ENCODE measurements around the gene UFD1. TPM values are rescaled to one million over a fixed set of nuclear protein-coding genes. Genes with fewer than 3 reads are reported as not detected.

UFD1 gene, protein sequence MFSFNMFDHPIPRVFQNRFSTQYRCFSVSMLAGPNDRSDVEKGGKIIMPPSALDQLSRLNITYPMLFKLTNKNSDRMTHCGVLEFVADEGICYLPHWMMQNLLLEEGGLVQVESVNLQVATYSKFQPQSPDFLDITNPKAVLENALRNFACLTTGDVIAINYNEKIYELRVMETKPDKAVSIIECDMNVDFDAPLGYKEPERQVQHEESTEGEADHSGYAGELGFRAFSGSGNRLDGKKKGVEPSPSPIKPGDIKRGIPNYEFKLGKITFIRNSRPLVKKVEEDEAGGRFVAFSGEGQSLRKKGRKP
- total RNA-seq: 48.2 and 48.3 TPM in 2 replicates

DNA sequence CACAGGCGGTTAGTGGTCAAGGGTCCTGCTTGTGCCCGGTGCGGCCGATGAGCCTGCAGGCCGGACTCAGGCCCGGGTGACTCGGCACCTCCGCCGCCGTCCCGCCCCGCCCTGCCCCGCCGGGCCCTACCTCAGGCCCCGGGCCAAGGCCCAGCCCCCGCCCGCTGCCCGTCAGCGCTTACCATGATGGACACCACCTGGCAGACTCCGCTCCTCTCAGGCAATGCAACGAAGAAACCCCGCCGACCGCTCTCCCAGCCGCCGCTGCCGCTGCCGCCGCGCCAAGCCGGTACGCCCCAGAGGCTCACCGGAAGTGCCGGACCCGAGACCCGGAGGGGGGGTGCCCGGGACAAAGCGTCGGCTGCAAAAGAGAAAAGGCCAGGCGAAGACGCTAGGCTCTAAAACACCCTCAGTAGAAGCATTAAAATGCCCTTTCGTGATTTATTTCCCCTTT, at the start of gene UFD1:
UFD1 (minus strand) TSS at position 293 of the 454 bp plus-strand sequence; CDS start at position 185, 108 bp downstream.

DNA sequence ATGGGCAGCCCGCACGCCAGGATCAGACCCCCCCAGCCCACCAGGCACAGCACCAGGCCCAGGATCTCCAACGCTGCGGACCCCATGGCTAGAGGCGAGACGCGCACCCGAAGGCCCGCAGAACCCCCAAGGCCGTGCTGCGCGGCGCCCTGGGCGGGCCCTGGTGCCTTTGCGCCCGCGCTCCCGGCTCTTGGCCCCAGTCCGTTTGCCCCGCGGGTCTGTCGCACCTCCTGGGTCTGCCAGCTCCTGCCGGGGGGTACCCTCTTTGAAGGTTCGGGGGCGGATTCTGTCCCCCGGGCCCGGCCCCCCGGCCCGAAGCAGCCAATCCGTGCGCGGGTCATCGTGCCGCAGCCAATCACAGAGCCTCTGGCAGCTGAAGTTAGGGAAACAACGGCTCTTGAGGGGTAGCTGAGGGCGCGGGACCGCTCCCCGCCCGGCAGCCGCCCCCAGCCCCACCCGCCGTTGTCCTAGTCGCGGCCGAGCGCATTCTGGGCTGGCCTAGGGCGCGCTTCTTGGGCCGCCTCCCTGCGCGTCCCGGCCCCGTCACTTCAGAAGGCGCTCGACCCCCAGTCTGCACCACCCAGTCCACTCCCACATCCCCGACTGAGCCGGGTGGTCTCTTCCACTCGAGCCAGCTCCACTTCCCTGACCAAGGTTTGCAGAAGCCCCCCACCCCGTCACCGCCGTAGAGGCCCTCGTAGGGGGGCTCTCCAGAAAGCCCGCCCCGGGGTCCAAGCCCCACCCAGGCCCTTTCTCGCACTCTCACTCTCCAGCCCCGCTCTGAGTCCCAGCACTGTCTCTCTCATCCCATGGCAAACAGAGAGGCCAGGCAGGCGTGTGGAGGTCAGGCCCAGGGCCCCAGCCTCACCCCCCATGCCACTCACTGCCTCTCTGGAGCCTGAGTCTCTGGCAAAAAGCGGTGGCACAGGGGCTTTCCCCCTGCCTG, 45.5 kb upstream of the UFD1 start, which contains the start of gene CLDN5:
CLDN5 (minus strand) TSS at position 241 of the 946 bp plus-strand sequence; CDS start at position 86, 155 bp downstream.

DNA sequence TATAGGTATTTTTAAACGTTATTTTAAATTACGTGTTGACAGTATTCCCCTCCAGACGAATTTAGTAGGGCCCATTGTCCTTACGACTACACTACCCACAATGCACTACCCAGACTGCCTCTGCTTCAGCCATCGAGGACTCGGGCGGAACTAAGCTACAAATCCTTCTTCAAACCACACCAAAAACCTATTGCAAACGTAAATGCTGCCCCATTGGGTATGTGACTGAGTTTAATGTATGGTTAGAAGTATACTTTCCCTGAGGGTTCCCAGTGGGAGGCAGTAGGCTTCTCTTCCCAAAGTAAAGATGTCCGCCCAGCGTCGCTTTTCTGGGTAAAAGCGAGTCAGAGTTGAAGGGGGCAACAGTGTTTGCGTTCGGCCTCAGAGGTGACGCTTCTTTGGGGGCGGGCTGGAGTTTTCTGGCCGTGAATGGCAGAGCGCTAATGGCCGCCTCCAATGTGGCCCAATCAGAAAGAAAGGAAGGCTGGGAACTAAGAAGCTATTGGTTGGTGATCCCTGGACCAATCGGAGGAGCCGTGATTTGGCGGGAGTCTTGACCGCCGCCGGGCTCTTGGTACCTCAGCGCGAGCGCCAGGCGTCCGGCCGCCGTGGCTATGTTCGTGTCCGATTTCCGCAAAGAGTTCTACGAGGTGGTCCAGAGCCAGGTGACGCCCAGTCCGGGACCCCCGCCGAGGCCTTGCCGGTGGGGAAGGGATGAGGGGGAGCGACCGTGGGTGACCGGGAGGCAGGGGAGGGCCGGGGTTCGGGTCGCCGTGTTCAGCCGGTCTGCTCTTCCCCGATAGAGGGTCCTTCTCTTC, 571 bp upstream of the UFD1 start, which contains the start of gene CDC45:
CDC45 (plus strand) TSS at position 566 of the 818 bp plus-strand sequence; CDS start at position 615, 49 bp downstream.

DNA sequence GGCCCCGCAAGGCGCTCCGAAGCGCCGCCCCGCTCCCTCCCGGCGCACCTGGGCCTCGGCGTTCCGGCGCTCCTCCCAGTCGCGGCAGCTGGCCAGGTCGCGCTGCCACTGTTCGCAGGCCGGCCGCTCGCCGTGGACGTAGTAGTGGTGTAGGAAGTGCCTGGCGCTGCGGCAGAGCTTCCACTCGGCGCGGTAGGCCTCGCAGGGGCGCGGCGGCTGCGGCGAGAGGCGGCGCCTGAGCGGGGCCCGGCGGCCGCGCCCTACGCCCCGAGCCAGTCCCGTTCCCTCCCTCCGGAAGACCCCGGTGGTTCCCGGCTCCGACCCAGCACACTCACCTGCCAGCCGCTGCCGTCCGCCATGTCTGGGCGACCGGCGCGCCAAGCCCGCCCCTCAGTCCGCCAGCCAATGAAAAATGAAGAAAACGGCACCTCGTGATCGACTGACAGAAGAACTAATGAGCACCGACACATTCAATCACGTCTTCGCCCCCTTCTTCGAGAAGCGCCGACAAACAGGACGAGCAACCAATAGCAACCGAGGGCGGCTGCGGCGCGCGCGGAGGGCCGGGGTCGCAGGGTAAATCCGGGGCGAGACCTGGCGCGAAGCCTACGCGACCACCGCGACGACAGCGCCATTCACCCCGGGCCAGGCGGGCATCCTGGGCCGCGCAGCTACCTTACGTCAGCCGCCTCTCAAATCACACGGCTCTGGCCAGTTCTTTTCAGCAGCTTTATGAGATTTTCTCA, 31.5 kb downstream of the UFD1 start, which contains the start of gene C22orf39:
C22orf39 (minus strand) TSS at position 382 of the 746 bp plus-strand sequence; CDS start at position 359, 23 bp downstream.

DNA sequence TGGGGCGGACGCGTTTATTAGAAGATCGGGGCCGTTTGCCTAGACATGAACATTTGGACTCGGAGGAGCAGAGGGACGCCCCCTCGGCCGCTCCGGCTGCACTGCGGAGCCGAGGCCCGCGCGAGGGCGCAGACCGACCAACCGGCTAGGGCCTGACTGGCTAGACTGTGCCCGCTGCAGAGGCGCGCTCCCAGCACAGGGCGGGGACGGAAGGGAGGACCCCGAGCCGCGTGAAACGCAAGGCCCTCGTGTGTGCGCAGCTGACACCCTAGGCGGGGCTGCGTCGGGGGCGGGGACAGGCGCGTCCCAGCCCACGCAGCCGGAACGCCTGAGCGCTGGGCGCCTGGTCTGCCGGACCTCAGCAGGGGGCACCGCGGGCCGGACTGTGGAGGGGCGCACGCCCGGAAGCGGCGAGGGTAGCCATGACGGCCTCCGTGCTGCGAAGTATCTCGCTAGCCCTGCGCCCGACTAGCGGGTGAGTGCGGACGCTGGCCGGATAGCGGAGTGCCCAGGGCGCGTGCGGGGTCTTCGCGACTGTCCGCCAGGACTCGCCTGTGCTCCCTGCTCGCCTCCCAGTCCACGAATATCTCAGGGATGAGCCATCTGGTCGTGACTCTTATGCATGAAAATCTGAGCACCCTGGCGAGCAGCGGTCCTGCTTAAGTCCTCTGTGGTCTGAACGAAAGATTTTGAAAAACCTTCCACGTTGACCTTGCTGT, 46.7 kb downstream of the UFD1 start, which contains the start of gene MRPL40:
MRPL40 (plus strand) TSS at position 413 of the 719 bp plus-strand sequence; CDS start at position 423, 10 bp downstream.

DNA sequence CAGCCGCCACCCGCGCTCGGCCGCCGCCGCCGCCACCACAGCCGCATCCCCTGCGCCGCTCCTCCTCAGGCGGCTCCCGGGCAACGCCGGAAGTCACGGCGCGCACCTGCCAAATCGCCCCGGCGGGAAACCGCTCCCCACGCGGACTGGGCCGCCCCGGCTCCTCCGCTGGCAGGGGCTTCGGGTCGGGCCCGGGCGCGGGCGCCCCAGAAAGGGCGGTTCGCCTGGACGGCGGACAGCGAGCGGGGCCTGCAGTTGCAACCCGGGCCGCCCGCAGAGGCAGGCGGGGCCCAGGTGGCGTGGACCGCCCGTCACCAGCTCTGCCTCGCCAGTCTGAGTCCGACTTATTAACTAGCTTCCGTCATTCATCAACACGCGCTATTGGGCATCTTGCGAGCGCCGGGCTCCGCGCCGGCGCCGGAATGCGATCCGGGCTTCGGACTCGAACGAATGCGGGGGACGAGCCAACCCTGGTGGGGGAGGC, 47.3 kb downstream of the UFD1 start, which contains the start of gene HIRA:
HIRA (minus strand) TSS at position 85 of the 484 bp plus-strand sequence. CDS start 257 bp downstream, outside the sequence.

Other genes starting within 250 kb of the UFD1 start
- gene CLTCL1, start 187.5 kb downstream of the UFD1 start, total RNA-seq: 7.3 and 8.4 TPM in 2 replicates
- 16.6 and 16.7 TPM in 2 replicates for gene HIRA, start 47.5 kb downstream of the UFD1 start, total RNA-seq
- gene MRPL40, start 46.6 kb downstream of the UFD1 start, total RNA-seq: 35.8 and 48.9 TPM in 2 replicates
- 17.3 and 26.3 TPM in 2 replicates for gene C22orf39, start 31.5 kb downstream of the UFD1 start, total RNA-seq
- 1.1 and 2.0 TPM in 2 replicates for gene CDC45, start 727 bp upstream of the UFD1 start, total RNA-seq
- gene CLDN5, start 45.2 kb upstream of the UFD1 start, total RNA-seq: 0.43 and 0.63 TPM in 2 replicates
- 16.9 and 51.3 TPM in 2 replicates for gene SEPTIN5, start 235.3 kb upstream of the UFD1 start, total RNA-seq
- 0.52 and 0.79 TPM in 2 replicates for gene GP1BB, start 244.3 kb upstream of the UFD1 start, total RNA-seq

Measured in bronchial smooth muscle cell (primary cell).